ENCODE data around the gene YTHDC2.
A peak's percentile ranks its signal among the peaks of the same experiment; 100 is the strongest.

Gene YTHDC2

GRCh38 chr5:113510836-113511451 lies 2.5 kb upstream of the YTHDC2 start:
- H3K23ac ChIP-seq (ENCODE audit: low read length) = no peak overlapping the region
- no peak overlapping the region for H3K18ac ChIP-seq (ENCODE audit: low read length)
- H3K14ac ChIP-seq (ENCODE audit: low read length) = no peak overlapping the region
- no peak overlapping the region for H3K27ac ChIP-seq (ENCODE audit: low read depth, low read length)
- no peak overlapping the region for H3K4me3 ChIP-seq (ENCODE audit: low read depth, low read length)
- no peak overlapping the region for H4K8ac ChIP-seq (ENCODE audit: low read depth, low read length)
- no peak overlapping the region for H2BK120ac ChIP-seq (ENCODE audit: insufficient read depth, low read length, poor library complexity)
- no peak overlapping the region for H2AK5ac ChIP-seq (ENCODE audit: low read length)
- H3K36me3 ChIP-seq (ENCODE audit: control insufficient read depth in 1 of 2, insufficient read depth in 2 of 2, low read length in 2 of 2) = no peaks in the 10 kb centered on the region
- H3K9ac ChIP-seq (ENCODE audit: low read length) = no peak overlapping the region
- peaks cover 0 to 1% of the 10 kb centered on the region in 2 experiments for H3K4me1 ChIP-seq (ENCODE audit: control insufficient read depth in 1 of 2, insufficient read depth in 2 of 2, low read length in 2 of 2)
- H3K4ac ChIP-seq (ENCODE audit: low read depth, low read length) = no peak overlapping the region
- no peak overlapping the region for H2BK5ac ChIP-seq (ENCODE audit: low read depth, low read length, poor library complexity)
- peak in 1 of 2 donors; percentile 45 for DNase-seq
- peaks cover 8% of the 10 kb centered on the region for H3K79me1 ChIP-seq (ENCODE audit: low read length)
- no peak overlapping the region for H2BK12ac ChIP-seq (ENCODE audit: low read length)
- peaks cover 6% of the 10 kb centered on the region for H3K79me2 ChIP-seq (ENCODE audit: control insufficient read depth, insufficient read depth, low read length, poor library complexity)
- H3K4me2 ChIP-seq (ENCODE audit: low read length) = no peak overlapping the region
- H3K27me3 ChIP-seq (ENCODE audit: insufficient read depth, low read length) = no peaks in the 10 kb centered on the region
- H4K91ac ChIP-seq (ENCODE audit: low read depth, low read length) = no peak overlapping the region
- H3K9me3 ChIP-seq (ENCODE audit: insufficient read depth, low read depth, low read length) = no peaks in the 10 kb centered on the region
- no peak overlapping the region for H4K12ac ChIP-seq (ENCODE audit: low read depth, low read length)
- no peak overlapping the region for H2AFZ ChIP-seq (ENCODE audit: insufficient read depth, low read length, poor library complexity)
- WGBS (ENCODE audit: extremely low coverage, insufficient coverage, insufficient read length) = no CpG with 5 or more reads among the region's 6 CpGs

- no peaks in the 10 kb centered on the region for H3K27me3 ChIP-seq (ENCODE audit: insufficient read depth, low read length)
- H2BK5ac ChIP-seq (ENCODE audit: low read depth, low read length, poor library complexity) = no peak overlapping the region
- H3K36me3 ChIP-seq (ENCODE audit: control insufficient read depth in 1 of 2, insufficient read depth in 2 of 2, low read length in 2 of 2) = no peaks in the 10 kb centered on the region
- no peak overlapping the region for H3K14ac ChIP-seq (ENCODE audit: low read length)
- H3K4ac ChIP-seq (ENCODE audit: low read depth, low read length) = no peak overlapping the region
- no peak overlapping the region for H2AK5ac ChIP-seq (ENCODE audit: low read length)
- no peak overlapping the region for H3K9ac ChIP-seq (ENCODE audit: low read length)
- H3K4me2 ChIP-seq (ENCODE audit: low read length) = no peak overlapping the region
- H4K12ac ChIP-seq (ENCODE audit: low read depth, low read length) = no peak overlapping the region
- H2AFZ ChIP-seq (ENCODE audit: insufficient read depth, low read length, poor library complexity) = no peak overlapping the region
- H4K91ac ChIP-seq (ENCODE audit: low read depth, low read length) = no peak overlapping the region
- peaks cover 6% of the 10 kb centered on the region for H3K79me2 ChIP-seq (ENCODE audit: control insufficient read depth, insufficient read depth, low read length, poor library complexity)
- no peak overlapping the region for H2BK12ac ChIP-seq (ENCODE audit: low read length)
- no peak overlapping the region for H3K4me3 ChIP-seq (ENCODE audit: low read depth, low read length)
- peaks cover 8% of the 10 kb centered on the region for H3K79me1 ChIP-seq (ENCODE audit: low read length)
- WGBS (ENCODE audit: extremely low coverage, insufficient coverage, insufficient read length) = no CpG with 5 or more reads among the region's 3 CpGs
- H4K8ac ChIP-seq (ENCODE audit: low read depth, low read length) = no peak overlapping the region
- no peaks in the 10 kb centered on the region for H3K9me3 ChIP-seq (ENCODE audit: insufficient read depth, low read depth, low read length)
- no peak overlapping the region for H3K18ac ChIP-seq (ENCODE audit: low read length)
- DNase-seq = peak in 1 of 2 donors; percentile 18
- no peak overlapping the region for H3K23ac ChIP-seq (ENCODE audit: low read length)
- H2BK120ac ChIP-seq (ENCODE audit: insufficient read depth, low read length, poor library complexity) = no peak overlapping the region
- peaks cover 0 to 1% of the 10 kb centered on the region in 2 experiments for H3K4me1 ChIP-seq (ENCODE audit: control insufficient read depth in 1 of 2, insufficient read depth in 2 of 2, low read length in 2 of 2)
- H3K27ac ChIP-seq (ENCODE audit: low read depth, low read length) = no peak overlapping the region
Observed at GRCh38 chr5:113512341-113512740, 1.2 kb upstream of the YTHDC2 start.

- no CpG with 5 or more reads among the region's 9 CpGs for WGBS (ENCODE audit: extremely low coverage, insufficient coverage, insufficient read length)
- no peak overlapping the region for H2BK120ac ChIP-seq (ENCODE audit: insufficient read depth, low read length, poor library complexity)
- peaks cover 0 to 1% of the 10 kb centered on the region in 2 experiments for H3K4me1 ChIP-seq (ENCODE audit: control insufficient read depth in 1 of 2, insufficient read depth in 2 of 2, low read length in 2 of 2)
Observed at GRCh38 chr5:113514289-113514635, 768 bp downstream of the YTHDC2 start.

GRCh38 chr5:113518884-113519283 lies 5.4 kb downstream of the YTHDC2 start:
- Histone ChIP-seq H3K9ac (ENCODE audit: low read length) (no peak overlapping the region), H4K8ac (ENCODE audit: low read depth, low read length) (no peak overlapping the region), H2BK120ac (ENCODE audit: insufficient read depth, low read length, poor library complexity) (no peak overlapping the region), H3K27ac (ENCODE audit: low read depth, low read length) (no peak overlapping the region), H3K14ac (ENCODE audit: low read length) (no peak overlapping the region), H2BK12ac (ENCODE audit: low read length) (no peak overlapping the region), H3K4me1 (ENCODE audit: control insufficient read depth in 1 of 2, insufficient read depth in 2 of 2, low read length in 2 of 2) (peaks cover 0 to 1% of the 10 kb centered on the region in 2 experiments), H3K27me3 (ENCODE audit: insufficient read depth, low read length) (no peaks in the 10 kb centered on the region), H3K79me1 (ENCODE audit: low read length) (peaks cover 1% of the 10 kb centered on the region), H3K4me2 (ENCODE audit: low read length) (no peak overlapping the region), H2AFZ (ENCODE audit: insufficient read depth, low read length, poor library complexity) (no peak overlapping the region), H3K18ac (ENCODE audit: low read length) (no peak overlapping the region), H2BK5ac (ENCODE audit: low read depth, low read length, poor library complexity) (no peak overlapping the region), H3K79me2 (ENCODE audit: control insufficient read depth, insufficient read depth, low read length, poor library complexity) (peaks cover 2% of the 10 kb centered on the region), H4K91ac (ENCODE audit: low read depth, low read length) (no peak overlapping the region), H4K12ac (ENCODE audit: low read depth, low read length) (no peak overlapping the region), H3K4me3 (ENCODE audit: low read depth, low read length) (no peak overlapping the region), H2AK5ac (ENCODE audit: low read length) (no peak overlapping the region), H3K9me3 (ENCODE audit: insufficient read depth, low read depth, low read length) (no peaks in the 10 kb centered on the region), H3K36me3 (ENCODE audit: control insufficient read depth in 1 of 2, insufficient read depth in 2 of 2, low read length in 2 of 2) (peaks cover 3 to 4% of the 10 kb centered on the region in 2 experiments), H3K23ac (ENCODE audit: low read length) (no peak overlapping the region), H3K4ac (ENCODE audit: low read depth, low read length) (no peak overlapping the region)
- WGBS (ENCODE audit: extremely low coverage, insufficient coverage, insufficient read length) = no CpG with 5 or more reads among the region's 4 CpGs
- no peak for DNase-seq

More at GRCh38 chr5:113514289-113514635, 768 bp downstream of the YTHDC2 start:
- H3K4me2 ChIP-seq (ENCODE audit: low read length) = peak overlapping the region; percentile 97
- peak overlapping the region; percentile 92 for H4K8ac ChIP-seq (ENCODE audit: low read depth, low read length)
- peak overlapping the region; percentile 88 for H3K4me3 ChIP-seq (ENCODE audit: low read depth, low read length)
- no peak overlapping the region for H3K4ac ChIP-seq (ENCODE audit: low read depth, low read length)
- peak overlapping the region; percentile 79 for H3K9ac ChIP-seq (ENCODE audit: low read length)
- no peaks in the 10 kb centered on the region for H3K9me3 ChIP-seq (ENCODE audit: insufficient read depth, low read depth, low read length)
- H3K27ac ChIP-seq (ENCODE audit: low read depth, low read length) = no peak overlapping the region
- H2BK5ac ChIP-seq (ENCODE audit: low read depth, low read length, poor library complexity) = no peak overlapping the region
- H3K18ac ChIP-seq (ENCODE audit: low read length) = peak overlapping the region; percentile 26
- no peak overlapping the region for H3K14ac ChIP-seq (ENCODE audit: low read length)
- DNase-seq = peak in 1 of 2 donors; percentile 13
- peak overlapping the region; percentile 84 for H4K91ac ChIP-seq (ENCODE audit: low read depth, low read length)
- H3K79me2 ChIP-seq (ENCODE audit: control insufficient read depth, insufficient read depth, low read length, poor library complexity) = peaks cover 6% of the 10 kb centered on the region
- peak overlapping the region; percentile 16 for H4K12ac ChIP-seq (ENCODE audit: low read depth, low read length)
- H2AFZ ChIP-seq (ENCODE audit: insufficient read depth, low read length, poor library complexity) = peak overlapping the region; percentile 92
- H3K79me1 ChIP-seq (ENCODE audit: low read length) = peaks cover 8% of the 10 kb centered on the region
- H3K27me3 ChIP-seq (ENCODE audit: insufficient read depth, low read length) = no peaks in the 10 kb centered on the region
- peaks cover 3 to 4% of the 10 kb centered on the region in 2 experiments for H3K36me3 ChIP-seq (ENCODE audit: control insufficient read depth in 1 of 2, insufficient read depth in 2 of 2, low read length in 2 of 2)
- no peak overlapping the region for H2BK12ac ChIP-seq (ENCODE audit: low read length)
- no peak overlapping the region for H3K23ac ChIP-seq (ENCODE audit: low read length)
- H2AK5ac ChIP-seq (ENCODE audit: low read length) = no peak overlapping the region

Data from trophoblast cell (in vitro differentiated cells and primary cell).